GM18520 (cell line): Measurements from ENCODE around the gene KCNIP1.

ENCODE experiments used
- ATAC-seq: cut with Tn5 transposase; IDR thresholded peaks from one replicate; pipeline ENCODE4 v1.9.1; 2021; ENCODE audit not compliant: unreplicated experiment

KCNIP1 gene

GRCh38 chr5:170638454-170639220, 134.8 kb downstream of the KCNIP1 start:
- no peak for ATAC-seq

GRCh38 chr5:170639221-170639925, 135.6 kb downstream of the KCNIP1 start:
- no peak for ATAC-seq

GRCh38 chr5:170640731-170641588, 137.1 kb downstream of the KCNIP1 start:
- no peak for ATAC-seq

GRCh38 chr5:170641589-170642031, 137.8 kb downstream of the KCNIP1 start:
- no peak for ATAC-seq

GRCh38 chr5:170642066-170642735, 138.4 kb downstream of the KCNIP1 start:
- no peak for ATAC-seq

GRCh38 chr5:170642776-170643436, 139.1 kb downstream of the KCNIP1 start:
- ATAC-seq, result no peak

GRCh38 chr5:170643591-170643990, 139.8 kb downstream of the KCNIP1 start:
- no peak for ATAC-seq

- no peak for ATAC-seq
Measured at GRCh38 chr5:170644501-170644900, 140.7 kb downstream of the KCNIP1 start.

- no peak for ATAC-seq
Measured at GRCh38 chr5:170648541-170648940, 144.7 kb downstream of the KCNIP1 start.

GRCh38 chr5:170650850-170651249, 147.0 kb downstream of the KCNIP1 start:
- no peak for ATAC-seq

- no peak for ATAC-seq
Measured at GRCh38 chr5:170651604-170652277, 147.9 kb downstream of the KCNIP1 start.

GRCh38 chr5:170655476-170655875, 151.7 kb downstream of the KCNIP1 start:
- no peak for ATAC-seq

GRCh38 chr5:170655920-170656319, 152.1 kb downstream of the KCNIP1 start:
- no peak for ATAC-seq

- no peak for ATAC-seq
Measured at GRCh38 chr5:170656346-170656745, 152.5 kb downstream of the KCNIP1 start.

- ATAC-seq, result no peak
Measured at GRCh38 chr5:170660531-170660930, 156.7 kb downstream of the KCNIP1 start.

GRCh38 chr5:170662966-170663365, 159.1 kb downstream of the KCNIP1 start:
- peak; percentile 44 for ATAC-seq

- no peak for ATAC-seq
Measured at GRCh38 chr5:170678811-170679210, 175.0 kb downstream of the KCNIP1 start.

GRCh38 chr5:170681013-170681433, 177.2 kb downstream of the KCNIP1 start:
- ATAC-seq, result no peak

- ATAC-seq, result no peak
Measured at GRCh38 chr5:170691657-170692056, 187.8 kb downstream of the KCNIP1 start.

GRCh38 chr5:170693701-170694100, 189.9 kb downstream of the KCNIP1 start:
- no peak for ATAC-seq
